GM12878 (cell line): ENCODE data around the gene GLRX2. TPM values are rescaled to one million over a fixed set of nuclear protein-coding genes. Genes with fewer than 3 reads are reported as not detected.

Source experiments
- microRNA counts: library from miRNA; unstranded; fragments of <30 nt; microRNA quantifications from one replicate; lab custom pipeline; 2016
- microRNA-seq: library from miRNA; unstranded; fragments of <30 nt; microRNA quantifications from one replicate; pipeline ENCODE4, GENCODE V29; 2018
- polyA plus RNA-seq, 11 experiments: library from polyadenylated mRNA; depleted of rRNA in 4 of 11; unstranded in 6 of 11; stranded (reverse) in 5 of 11; fragments of >200 nt; fragmentation: Nextera tagmentation in 4 of 11; fragmentation: Illumina TruSeq in 1 of 11; extraction: Ambion mirVana in 4 of 11; extraction: Trizol in 1 of 11; gene quantifications; 1 replicate in 1 of 11; 2 replicates in 10 of 11; pipeline versions ENCODE4 v1.2.1 to v1.2.3, GENCODE V29; 2011 to 2016; ENCODE audit warnings: inconsistent platforms in 2 of 11, missing spikeins in 2 of 11, low read depth in 1 of 11
- small RNA-seq: library from RNA; depleted of rRNA; stranded (forward); fragments of <200 nt; gene quantifications from one replicate; pipeline ENCODE3, GENCODE V24; 2014
- total RNA-seq, 4 experiments: library from RNA; depleted of rRNA in 3 of 4; stranded (reverse); fragments of >200 nt in 3 of 4; fragmentation: Illumina TruSeq in 1 of 4; extraction: Trizol in 1 of 4; gene quantifications; 2 replicates each; pipeline versions ENCODE4 v1.2.1 to v1.2.3, GENCODE V29; 2013 to 2021

Gene GLRX2
- total and polyA plus RNA-seq, 10 of the 15 experiments (the other 5 are each of a cell fraction or from before 2014, with no cell fraction given) = 5.5 to 67.6 (median 16.6) TPM

MicroRNAs within 50 kb of the gene (microRNA counts, 767-probe panel; counts per million panel counts)
- microRNA hsa-miR-1278 (lab: Ali Mortazavi, UCI) = 1,125 counts per million, percentile 35 among the panel's probes with 10 or more counts

Small RNAs within 50 kb of the gene (microRNA-seq; reads per million reads assigned to microRNA genes)
- gene MIR1278 = not detected

Small RNAs within 50 kb of the gene (small RNA-seq; reads per million reads assigned to genes)
- gene MIR1278 (1.2 reads per million, percentile 41 among the genes with 10 or more reads in this experiment), gene SCARNA18B (0.20 reads per million)

Other genes starting within 250 kb of the GLRX2 start
- 30.1 and 34.8 TPM in 2 replicates for gene UCHL5, start 46.1 kb downstream of the GLRX2 start, total RNA-seq (2014; rRNA removed)
- gene UCHL5, start 46.1 kb downstream of the GLRX2 start, total RNA-seq (2014; rRNA removed; fragmentation: Illumina TruSeq; extraction: Trizol) = 56.0 and 57.2 TPM in 2 replicates
- 62.0 and 64.1 TPM in 2 replicates for gene UCHL5, start 46.1 kb downstream of the GLRX2 start, total RNA-seq (2021)
- 55.4 and 81.9 TPM in 2 replicates for gene UCHL5, start 46.1 kb downstream of the GLRX2 start, polyA plus RNA-seq (2011; rRNA removed)
- gene UCHL5, start 46.1 kb downstream of the GLRX2 start, polyA plus RNA-seq (2014; fragmentation: Illumina TruSeq; extraction: Trizol) = 98.1 and 109 TPM in 2 replicates
- 10 to 100 TPM; 36.5 to 45.6 TPM for gene UCHL5, start 46.1 kb downstream of the GLRX2 start, polyA plus RNA-seq (2014; fragmentation: Nextera tagmentation; extraction: Ambion mirVana)
- 64.0 and 66.3 TPM in 2 replicates for gene UCHL5, start 46.1 kb downstream of the GLRX2 start, polyA plus RNA-seq (2014; rRNA removed)
- gene UCHL5, start 46.1 kb downstream of the GLRX2 start, polyA plus RNA-seq (2016; fragmentation: Nextera tagmentation; extraction: Ambion mirVana) = 100 to 1,000 TPM; 169 to 179 TPM
- gene RO60, start 45.8 kb downstream of the GLRX2 start, total RNA-seq (2014; rRNA removed) = 93.9 and 111 TPM in 2 replicates
- gene RO60, start 45.8 kb downstream of the GLRX2 start, total RNA-seq (2014; rRNA removed; fragmentation: Illumina TruSeq; extraction: Trizol) = 88.1 and 94.9 TPM in 2 replicates
- gene RO60, start 45.8 kb downstream of the GLRX2 start, total RNA-seq (2021) = 65.5 and 72.4 TPM in 2 replicates
- 34.7 and 46.1 TPM in 2 replicates for gene RO60, start 45.8 kb downstream of the GLRX2 start, polyA plus RNA-seq (2011; rRNA removed)
- 21.7 and 26.4 TPM in 2 replicates for gene RO60, start 45.8 kb downstream of the GLRX2 start, polyA plus RNA-seq (2014; fragmentation: Illumina TruSeq; extraction: Trizol)
- gene RO60, start 45.8 kb downstream of the GLRX2 start, polyA plus RNA-seq (2014; fragmentation: Nextera tagmentation; extraction: Ambion mirVana) = 100 to 1,000 TPM in 1 of 2 experiments, 10 to 100 TPM in 1; 25.4 to 103 TPM
- 21.1 and 28.3 TPM in 2 replicates for gene RO60, start 45.8 kb downstream of the GLRX2 start, polyA plus RNA-seq (2014; rRNA removed)
- 100 to 1,000 TPM; 121 to 143 TPM for gene RO60, start 45.8 kb downstream of the GLRX2 start, polyA plus RNA-seq (2016; fragmentation: Nextera tagmentation; extraction: Ambion mirVana)
- 10.6 and 11.1 TPM in 2 replicates for gene CDC73, start 16.6 kb upstream of the GLRX2 start, total RNA-seq (2014; rRNA removed)
- gene CDC73, start 16.6 kb upstream of the GLRX2 start, total RNA-seq (2014; rRNA removed; fragmentation: Illumina TruSeq; extraction: Trizol) = 14.2 and 15.3 TPM in 2 replicates
- gene CDC73, start 16.6 kb upstream of the GLRX2 start, total RNA-seq (2021) = 34.5 and 42.8 TPM in 2 replicates
- 38.7 and 57.5 TPM in 2 replicates for gene CDC73, start 16.6 kb upstream of the GLRX2 start, polyA plus RNA-seq (2011; rRNA removed)
- gene CDC73, start 16.6 kb upstream of the GLRX2 start, polyA plus RNA-seq (2014; fragmentation: Illumina TruSeq; extraction: Trizol) = 22.0 and 23.3 TPM in 2 replicates
- 10 to 100 TPM; 21.0 to 21.3 TPM for gene CDC73, start 16.6 kb upstream of the GLRX2 start, polyA plus RNA-seq (2014; fragmentation: Nextera tagmentation; extraction: Ambion mirVana)
- 13.8 and 14.8 TPM in 2 replicates for gene CDC73, start 16.6 kb upstream of the GLRX2 start, polyA plus RNA-seq (2014; rRNA removed)
- 10 to 100 TPM; 37.5 to 43.4 TPM for gene CDC73, start 16.6 kb upstream of the GLRX2 start, polyA plus RNA-seq (2016; fragmentation: Nextera tagmentation; extraction: Ambion mirVana)
- not detected in 2 replicates for gene B3GALT2, start 81.2 kb upstream of the GLRX2 start, total RNA-seq (2014; rRNA removed)
- gene B3GALT2, start 81.2 kb upstream of the GLRX2 start, total RNA-seq (2014; rRNA removed; fragmentation: Illumina TruSeq; extraction: Trizol) = not detected in 2 replicates
- gene B3GALT2, start 81.2 kb upstream of the GLRX2 start, total RNA-seq (2021) = not detected in 2 replicates
- not detected in 2 replicates for gene B3GALT2, start 81.2 kb upstream of the GLRX2 start, polyA plus RNA-seq (2011; rRNA removed)
- not detected in 2 replicates for gene B3GALT2, start 81.2 kb upstream of the GLRX2 start, polyA plus RNA-seq (2014; fragmentation: Illumina TruSeq; extraction: Trizol)
- under 1 TPM in 1 of 2 experiments, not detected in 1; 0.14 TPM for gene B3GALT2, start 81.2 kb upstream of the GLRX2 start, polyA plus RNA-seq (2014; fragmentation: Nextera tagmentation; extraction: Ambion mirVana)
- gene B3GALT2, start 81.2 kb upstream of the GLRX2 start, polyA plus RNA-seq (2014; rRNA removed) = not detected in 2 replicates
- under 1 TPM; 0.10 to 0.25 TPM for gene B3GALT2, start 81.2 kb upstream of the GLRX2 start, polyA plus RNA-seq (2016; fragmentation: Nextera tagmentation; extraction: Ambion mirVana)